PC-9 (cell line): ENCODE measurements around the gene NAA10. TPM values are rescaled to one million over a fixed set of nuclear protein-coding genes. Genes with fewer than 3 reads are reported as not detected.
A peak's percentile ranks its signal among the peaks of the same experiment; 100 is the strongest.

Experiments
- BruUV-seq: library from RNA; stranded (reverse); fragments of 400-500 nt; replicated peaks from 2 replicates; lab custom pipeline; 2021; lab: Mats Ljungman, UMichigan
- CTCF ChIA-PET: fragments of 300-600 bp; sonication (Branson Sonifier 250); formaldehyde crosslinking; loops from one replicate; lab custom pipeline; 2022; ENCODE audit warnings: antibody characterized with exemption; lab: Charles Lee
- POLR2A ChIA-PET: fragments of 300-600 bp; sonication (Branson Sonifier 250); formaldehyde crosslinking; loops from one replicate; lab custom pipeline; 2022; ENCODE audit warnings: antibody characterized with exemption; ENCODE audit not compliant: unreplicated experiment; lab: Charles Lee
- DNase-seq, 2 experiments: peaks; one replicate each; pipeline versions ENCODE4 v3.0.0 to v3.0.0-alpha.2; 2015 to 2022; ENCODE audit warnings: mixed read lengths in 1 of 2
- H2AFZ ChIP-seq: fragments of 200-600 bp; sonication (generic); 2 replicates; pipeline ENCODE4 v1.8.1; 2017; ENCODE audit warnings: antibody characterized with exemption
- H3F3A ChIP-seq: fragments of 200-600 bp; sonication (generic); 2 replicates; pipeline ENCODE4 v1.8.1; 2017; ENCODE audit warnings: antibody characterized with exemption, mild to moderate bottlenecking, low read depth; ENCODE audit not compliant: insufficient read depth
- H3K27ac ChIP-seq: fragments of 200-600 bp; sonication (generic); 2 replicates; pipeline ENCODE4 v1.6.1; 2016; ENCODE audit warnings: mixed run types
- H3K27me3 ChIP-seq: fragments of 200-600 bp; sonication (generic); 2 replicates; pipeline ENCODE4 v1.6.1; 2016; ENCODE audit warnings: low read depth, mixed run types; ENCODE audit not compliant: insufficient read depth
- H3K36me3 ChIP-seq: fragments of 200-600 bp; sonication (generic); 2 replicates; pipeline ENCODE4 v1.6.1; 2016; ENCODE audit warnings: low read depth, mixed run types
- H3K4me1 ChIP-seq: fragments of 200-600 bp; sonication (generic); replicated peaks from 2 replicates; pipeline ENCODE4 v1.6.1; 2016; ENCODE audit warnings: mixed run types; ENCODE audit not compliant: insufficient read depth
- H3K4me2 ChIP-seq: fragments of 200-600 bp; sonication (generic); 2 replicates; pipeline ENCODE4 v1.6.1; 2017; ENCODE audit warnings: mixed run types
- H3K4me3 ChIP-seq: fragments of 200-600 bp; sonication (generic); 2 replicates; pipeline ENCODE4 v1.6.1; 2016; ENCODE audit warnings: mixed run types
- H3K79me2 ChIP-seq: fragments of 200-600 bp; sonication (generic); 2 replicates; pipeline ENCODE4 v1.6.1; 2017; ENCODE audit warnings: low read depth, mixed run types
- H3K9me2 ChIP-seq: fragments of 200-600 bp; sonication (generic); 2 replicates; pipeline ENCODE4 v1.8.1; 2017; ENCODE audit warnings: mild to moderate bottlenecking; ENCODE audit not compliant: insufficient read depth
- H3K9me3 ChIP-seq: fragments of 200-600 bp; sonication (generic); 2 replicates; pipeline ENCODE4 v1.8.1; 2016; ENCODE audit warnings: low read depth; ENCODE audit not compliant: insufficient read depth
- H4K20me1 ChIP-seq: fragments of 200-600 bp; sonication (generic); 2 replicates; pipeline ENCODE4 v1.8.1; 2017; ENCODE audit not compliant: insufficient read depth
- EZH2 ChIP-seq: fragments of 200-600 bp; sonication (generic); IDR thresholded peaks from 2 replicates; pipeline ENCODE4 v1.8.0; 2017; ENCODE audit warnings: antibody characterized with exemption, low read depth
- intact Hi-C: fragments of 100-400 bp; cut with micrococcal nuclease; formaldehyde crosslinking; loops from one replicate; pipeline ENCODE4 v1.10.0; 2022; ENCODE audit not compliant: unreplicated experiment
- total RNA-seq: library from RNA; stranded (reverse); gene quantifications from 2 replicates; pipeline ENCODE4 v1.2.3, GENCODE V29; 2021
- TF ChIP-seq, protein P1 (sequence below): fragments of 200-600 bp; sonication (generic); conservative IDR thresholded peaks from 2 replicates; pipeline ENCODE4 v1.6.1; 2017; ENCODE audit warnings: mixed run types, antibody characterized with exemption, mild to moderate bottlenecking, moderate library complexity

Gene NAA10
- total RNA-seq, 1 experiment from 2014 or later: 181 TPM

DNA sequence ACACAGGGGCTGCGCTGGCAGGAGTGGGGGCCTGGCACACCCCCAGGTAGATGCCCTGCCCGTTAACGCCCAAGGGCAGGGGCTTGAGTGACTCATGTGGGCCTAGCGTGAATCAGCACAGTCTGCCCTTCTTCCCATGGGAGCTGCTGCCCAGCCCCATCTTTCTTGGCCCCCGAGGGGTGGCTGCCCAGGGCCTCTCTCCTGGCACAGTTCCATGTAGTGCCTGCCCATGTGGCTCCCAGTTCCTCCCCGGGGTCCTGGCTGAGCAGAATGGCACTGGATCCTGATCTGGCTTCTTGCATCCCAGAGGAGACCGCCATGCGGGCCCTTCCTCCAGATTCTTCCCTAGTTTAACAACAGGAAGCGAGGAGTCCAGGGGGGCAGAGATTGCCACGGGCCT, 32.5 kb downstream of the NAA10 start:
- peaks cover 5% of the 10 kb centered on the region for H3F3A ChIP-seq
- H3K79me2 ChIP-seq: no peaks in the 10 kb centered on the region
- H3K9me3 ChIP-seq: no peaks in the 10 kb centered on the region
- POLR2A ChIA-PET: no interaction called here
- H2AFZ ChIP-seq: no peak overlapping the region
- H3K27me3 ChIP-seq: no peaks in the 10 kb centered on the region
- no peak overlapping the region for H3K4me3 ChIP-seq
- no peaks in the 10 kb centered on the region for H3K36me3 ChIP-seq
- H3K27ac ChIP-seq: no peak overlapping the region
- intact Hi-C loops: no loop called here
- no TSS peak for BruUV-seq
- no peaks in the 10 kb centered on the region for H4K20me1 ChIP-seq
- H3K4me1 ChIP-seq: peaks cover 25% of the 10 kb centered on the region
- no peak overlapping the region for H3K4me2 ChIP-seq
- CTCF ChIA-PET: no interaction called here
- H3K9me2 ChIP-seq: no peaks in the 10 kb centered on the region
- TF ChIP-seq, protein P1, sequence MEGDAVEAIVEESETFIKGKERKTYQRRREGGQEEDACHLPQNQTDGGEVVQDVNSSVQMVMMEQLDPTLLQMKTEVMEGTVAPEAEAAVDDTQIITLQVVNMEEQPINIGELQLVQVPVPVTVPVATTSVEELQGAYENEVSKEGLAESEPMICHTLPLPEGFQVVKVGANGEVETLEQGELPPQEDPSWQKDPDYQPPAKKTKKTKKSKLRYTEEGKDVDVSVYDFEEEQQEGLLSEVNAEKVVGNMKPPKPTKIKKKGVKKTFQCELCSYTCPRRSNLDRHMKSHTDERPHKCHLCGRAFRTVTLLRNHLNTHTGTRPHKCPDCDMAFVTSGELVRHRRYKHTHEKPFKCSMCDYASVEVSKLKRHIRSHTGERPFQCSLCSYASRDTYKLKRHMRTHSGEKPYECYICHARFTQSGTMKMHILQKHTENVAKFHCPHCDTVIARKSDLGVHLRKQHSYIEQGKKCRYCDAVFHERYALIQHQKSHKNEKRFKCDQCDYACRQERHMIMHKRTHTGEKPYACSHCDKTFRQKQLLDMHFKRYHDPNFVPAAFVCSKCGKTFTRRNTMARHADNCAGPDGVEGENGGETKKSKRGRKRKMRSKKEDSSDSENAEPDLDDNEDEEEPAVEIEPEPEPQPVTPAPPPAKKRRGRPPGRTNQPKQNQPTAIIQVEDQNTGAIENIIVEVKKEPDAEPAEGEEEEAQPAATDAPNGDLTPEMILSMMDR: no peak
- no peak for TF ChIP-seq EZH2
- DNase-seq: peak in 1 of 2 experiments; percentile 79

DNA sequence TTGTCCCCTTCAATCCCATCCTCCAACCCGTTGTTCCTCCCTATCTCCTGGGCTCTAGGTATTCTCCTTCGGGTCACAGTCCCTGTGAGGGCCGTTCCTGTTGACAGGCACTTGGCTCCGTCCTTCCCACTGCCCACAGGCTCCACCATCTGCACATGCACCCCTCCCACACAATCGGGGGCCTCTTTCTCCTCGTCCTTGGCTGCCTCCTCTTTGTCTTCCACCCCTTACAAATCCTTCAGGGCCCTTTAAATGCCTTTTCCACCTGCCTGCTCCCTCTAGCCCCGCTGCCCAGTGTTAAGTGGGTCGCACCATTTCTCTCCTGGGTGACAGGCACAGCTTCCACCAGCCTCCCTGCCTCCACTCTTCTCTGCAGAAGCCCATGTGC, 33.1 kb downstream of the NAA10 start:
- Histone ChIP-seq H3K79me2 (no peaks in the 10 kb centered on the region), H2AFZ (no peak overlapping the region), H3K4me1 (peaks cover 25% of the 10 kb centered on the region), H3K36me3 (no peaks in the 10 kb centered on the region), H3K27me3 (no peaks in the 10 kb centered on the region), H4K20me1 (no peaks in the 10 kb centered on the region), H3K27ac (no peak overlapping the region), H3K9me3 (no peaks in the 10 kb centered on the region), H3K4me3 (no peak overlapping the region), H3K9me2 (no peaks in the 10 kb centered on the region), H3F3A (peaks cover 5% of the 10 kb centered on the region), H3K4me2 (no peak overlapping the region)
- BruUV-seq: no TSS peak
- intact Hi-C loops: loop anchor here (2.0 kb wide), 3 partner anchors 15 to 107 kb away; partner anchors contain the start of genes IDH3G, L1CAM and SSR4
- TF ChIP-seq, protein P1: no peak
- no peak for TF ChIP-seq EZH2
- ChIA-PET CTCF (no interaction called here), POLR2A (no interaction called here)
- DNase-seq: no peak

DNA sequence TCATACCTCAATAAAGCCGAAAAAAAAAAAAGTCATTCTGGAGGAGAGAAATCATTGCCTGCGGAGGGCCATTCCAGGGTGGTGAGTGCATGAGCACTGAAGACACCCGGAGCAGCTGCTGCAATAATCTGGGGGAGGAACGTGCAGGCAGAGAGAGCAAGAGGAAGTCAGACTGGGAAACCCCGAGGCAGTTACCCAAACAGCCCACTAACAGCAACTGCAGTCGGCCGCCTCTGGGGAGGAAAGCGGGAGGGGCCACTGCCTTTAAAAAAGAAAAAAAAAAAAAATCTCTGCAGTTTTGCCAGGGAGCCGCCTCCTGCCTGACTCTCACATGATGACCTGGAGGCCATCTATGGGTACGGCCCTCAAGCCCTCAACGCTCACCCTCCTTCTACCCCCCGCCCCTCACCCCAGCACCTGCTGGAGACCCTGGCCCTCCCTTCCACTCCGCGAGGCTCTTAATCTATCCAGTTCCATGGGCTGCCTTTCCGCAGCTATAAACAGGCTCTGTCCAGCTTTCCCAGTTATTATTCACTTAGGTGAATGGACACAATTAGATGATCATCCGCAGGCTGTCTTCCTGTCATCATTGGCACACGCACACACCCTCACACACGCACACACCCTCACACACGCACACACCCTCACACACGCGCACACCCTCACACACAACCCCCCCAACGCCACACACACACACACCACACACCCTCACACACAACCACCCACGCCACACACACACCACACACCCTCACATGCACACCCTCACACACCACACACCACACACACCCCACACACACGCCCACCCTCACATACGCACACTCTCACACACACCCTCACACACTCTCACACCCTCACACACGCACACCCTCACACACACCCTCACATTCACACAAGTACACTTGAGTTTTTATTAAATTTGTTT, 33.7 kb downstream of the NAA10 start:
- Histone ChIP-seq H3K4me1 (peaks cover 25% of the 10 kb centered on the region), H2AFZ (no peak overlapping the region), H3F3A (peaks cover 5% of the 10 kb centered on the region), H3K27ac (0 out of 2 replicates have a peak overlapping the region, but pooled peaks have one; percentile 16), H4K20me1 (no peaks in the 10 kb centered on the region), H3K9me3 (no peaks in the 10 kb centered on the region), H3K79me2 (no peaks in the 10 kb centered on the region), H3K4me2 (peak overlapping the region; percentile 46), H3K36me3 (no peaks in the 10 kb centered on the region), H3K9me2 (no peaks in the 10 kb centered on the region), H3K27me3 (no peaks in the 10 kb centered on the region), H3K4me3 (no peak overlapping the region)
- TF ChIP-seq EZH2: no peak
- TF ChIP-seq, protein P1: no peak
- ChIA-PET POLR2A (interaction anchor here (0.6 kb wide), 1 partner anchor 10 kb away, joined by 3 read pairs; no protein-coding TSS in a partner anchor), CTCF (interaction anchor here (0.7 kb wide), 2 partner anchors 14 to 158 kb away, joined by 5 read pairs; no protein-coding TSS in a partner anchor)
- intact Hi-C loops: loop anchor here (2.0 kb wide), 3 partner anchors 14 to 106 kb away; partner anchors contain the start of genes IDH3G, L1CAM and SSR4
- peak; percentile 79 to 83 for DNase-seq
- BruUV-seq: no TSS peak
